Superior temporal gyrus (tissue), 1 donor: Measurements from ENCODE around the gene ADD2.

Experiments
- DNase-seq: peaks from one replicate; pipeline ENCODE4 v3.0.0-alpha.2; 2016; ENCODE audit errors: extremely low spot score

Gene ADD2

GRCh38 chr2:70785137-70785911, 17.3 kb upstream of the ADD2 start:
- DNase-seq, result peak; percentile 82

GRCh38 chr2:70784320-70784719, 16.3 kb upstream of the ADD2 start:
- DNase-seq, result no peak

- DNase-seq, result no peak
Observed at GRCh38 chr2:70779911-70780545, 12.0 kb upstream of the ADD2 start.

GRCh38 chr2:70779491-70779890, 11.5 kb upstream of the ADD2 start:
- no peak for DNase-seq

GRCh38 chr2:70778676-70779075, 10.7 kb upstream of the ADD2 start:
- no peak for DNase-seq

- no peak for DNase-seq
Observed at GRCh38 chr2:70777450-70777849, 9.4 kb upstream of the ADD2 start.

- DNase-seq, result no peak
Observed at GRCh38 chr2:70776266-70776665, 8.3 kb upstream of the ADD2 start.

GRCh38 chr2:70775141-70775540, 7.1 kb upstream of the ADD2 start:
- no peak for DNase-seq

GRCh38 chr2:70772486-70773155, 4.6 kb upstream of the ADD2 start:
- no peak for DNase-seq

- DNase-seq, result no peak
Observed at GRCh38 chr2:70771446-70771845, 3.4 kb upstream of the ADD2 start.

GRCh38 chr2:70769450-70769849, 1.4 kb upstream of the ADD2 start:
- no peak for DNase-seq

GRCh38 chr2:70768590-70769085, 638 bp upstream of the ADD2 start:
- DNase-seq, result no peak

- no peak for DNase-seq
Observed at GRCh38 chr2:70767079-70767698, 811 bp downstream of the ADD2 start.

GRCh38 chr2:70766357-70767078, 1.5 kb downstream of the ADD2 start:
- DNase-seq, result no peak

GRCh38 chr2:70765507-70765906, 2.5 kb downstream of the ADD2 start:
- no peak for DNase-seq

GRCh38 chr2:70759446-70759845, 8.6 kb downstream of the ADD2 start:
- DNase-seq, result no peak

GRCh38 chr2:70757966-70758365, 10.0 kb downstream of the ADD2 start:
- peak; percentile 42 for DNase-seq

- peak; percentile 59 for DNase-seq
Observed at GRCh38 chr2:70757360-70757759, 10.6 kb downstream of the ADD2 start.

GRCh38 chr2:70756128-70756527, 11.9 kb downstream of the ADD2 start:
- DNase-seq, result no peak

- DNase-seq, result no peak
Observed at GRCh38 chr2:70753902-70754301, 14.1 kb downstream of the ADD2 start.

GRCh38 chr2:70753031-70753430, 15.0 kb downstream of the ADD2 start:
- DNase-seq, result no peak

GRCh38 chr2:70752396-70752795, 15.6 kb downstream of the ADD2 start:
- no peak for DNase-seq
